Adrenal gland (tissue), 12 donors: ENCODE measurements around the gene SLC7A14. TPM values are rescaled to one million over a fixed set of nuclear protein-coding genes. Genes with fewer than 3 reads are reported as not detected.

ENCODE experiments used
- DNase-seq, 7 donors: peaks; one replicate each; pipeline ENCODE4 v3.0.0-alpha.2; 2019 to 2020
- H3K27ac ChIP-seq, 5 donors: fragments of 200-600 bp; sonication (generic) in 4 of 5; 1 replicate in 3 of 5; 2 replicates in 2 of 5; pipeline versions ENCODE4 v1.5.1 to v1.8.0; 2016 to 2020; ENCODE audit warnings: mild to moderate bottlenecking in 1 of 5
- H3K27me3 ChIP-seq: fragments of 200-600 bp; 2 replicates; pipeline ENCODE4 v1.8.0; 2021
- H3K36me3 ChIP-seq, 2 donors: fragments of 200-600 bp; replicated peaks in 1 of 2; 1 replicate in 1 of 2; 2 replicates in 1 of 2; pipeline versions ENCODE4 v1.5.1 to v1.8.0; 2018 to 2022
- H3K4me1 ChIP-seq, 2 donors: fragments of 200-600 bp; replicated peaks in 1 of 2; 1 replicate in 1 of 2; 2 replicates in 1 of 2; pipeline versions ENCODE4 v1.5.1 to v1.8.0; 2018 to 2021
- H3K4me3 ChIP-seq, 4 donors: fragments of 200-600 bp; sonication (generic) in 3 of 4; one replicate each; pipeline ENCODE4 v1.5.1; 2016 to 2018
- H3K9me3 ChIP-seq, 3 donors: fragments of 200-600 bp; sonication (generic) in 1 of 3; replicated peaks in 1 of 3; 1 replicate in 2 of 3; 2 replicates in 1 of 3; pipeline versions ENCODE4 v1.5.1 to v1.8.0; 2016 to 2021
- POLR2A ChIP-seq, 2 donors: fragments of 450-650 bp; IDR thresholded peaks; one replicate each; pipeline ENCODE4 v1.6.1; 2017; ENCODE audit warnings: antibody characterized with exemption in 2 of 2, mild to moderate bottlenecking in 2 of 2, moderate library complexity in 1 of 2
- WGBS, 4 donors: extraction: QIAGEN DNeasy Blood & Tissue Kit in 2 of 4; methylation state at CpG; one replicate each; pipeline versions ENCODE4 v1.1.5 to v1.1.7; 2013 to 2017; 5-methylcytosine and 5-hydroxymethylcytosine counted together
- intact Hi-C, 2 donors: fragments of 100-400 bp; cut with DNase I; formaldehyde crosslinking; loops; one replicate each; pipeline versions ENCODE4 v1.14.1 to v1.15.0; 2022 to 2023
- polyA plus RNA-seq, 3 donors: library from polyadenylated mRNA; stranded (reverse); fragments of 200-250 nt in 2 of 3; fragments of 350-450 nt in 1 of 3; fragmentation: Illumina TruSeq in 1 of 3; extraction: RNeasy Lipid Tissue Mini Kit (QIAGEN cat#74804) in 1 of 3; gene quantifications; one replicate each; pipeline ENCODE4 v1.2.3, GENCODE V29; 2013 to 2014
- total RNA-seq, 9 donors: library from RNA; depleted of rRNA in 4 of 9; stranded (reverse); fragments of >200 nt in 4 of 9; fragments of 120-200 nt in 1 of 9; fragmentation: NEBNext Ultra II Directional in 1 of 9; extraction: Animal tissue kit (Norgen Biotek cat#: 25700) in 1 of 9; gene quantifications; one replicate each; pipeline versions ENCODE4 v1.1.0 to v1.2.4, GENCODE V29; 2013 to 2023
- TF ChIP-seq, protein P1 (sequence below), 6 experiments: fragments of 450-650 bp in 4 of 6; fragments of 200-600 bp in 2 of 6; sonication (generic) in 1 of 6; IDR thresholded peaks; 1 replicate in 5 of 6; 2 replicates in 1 of 6; pipeline versions ENCODE4 v1.5.1 to v1.8.0; 2016 to 2021; ENCODE audit warnings: antibody characterized with exemption in 6 of 6, mild to moderate bottlenecking in 2 of 6, moderate library complexity in 1 of 6
- donor health status: healthy with polysubstance abuse.
- donor health status: Bipolar disorder and iron deficiency.
- donor health status: DM: yes; HTN: yes; CAD: no.
- donor health status: DM: no; HTN: no; CAD: no.
- donor health status: DM: no; HTN: no; CAD: no.
- donor health status: DM: yes; HTN: yes; CAD: no.

Gene SLC7A14
- total and polyA plus RNA-seq, 12 donors, result 0.03 to 3.8 (median 0.48) TPM; not detected in 1

DNA sequence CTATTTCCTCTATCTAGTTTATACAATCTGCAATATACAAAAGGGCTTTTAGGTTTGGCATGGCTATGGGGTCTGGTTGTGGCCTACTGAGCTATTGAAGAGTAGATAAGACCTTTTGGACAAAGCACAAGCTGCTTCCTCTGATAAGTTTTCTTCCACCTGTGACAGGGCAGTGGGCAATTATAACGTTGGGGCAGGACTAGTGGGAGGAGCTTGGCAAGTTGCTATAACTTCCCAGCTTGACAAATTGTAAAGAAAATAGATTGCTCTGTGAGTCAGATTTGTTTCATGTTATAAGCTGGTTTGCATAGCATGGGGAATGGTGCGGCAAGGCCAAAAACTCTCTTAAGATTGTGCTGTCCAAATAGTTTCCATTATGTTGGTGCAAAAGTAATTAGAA is 64.9 kb downstream of the SLC7A14 start:
- H3K4me3 ChIP-seq, result no peak overlapping the region
- H3K9me3 ChIP-seq, result no peaks in the 10 kb centered on the region
- no peak overlapping the region for H3K27ac ChIP-seq
- no peak for DNase-seq
- TF ChIP-seq, protein P1, sequence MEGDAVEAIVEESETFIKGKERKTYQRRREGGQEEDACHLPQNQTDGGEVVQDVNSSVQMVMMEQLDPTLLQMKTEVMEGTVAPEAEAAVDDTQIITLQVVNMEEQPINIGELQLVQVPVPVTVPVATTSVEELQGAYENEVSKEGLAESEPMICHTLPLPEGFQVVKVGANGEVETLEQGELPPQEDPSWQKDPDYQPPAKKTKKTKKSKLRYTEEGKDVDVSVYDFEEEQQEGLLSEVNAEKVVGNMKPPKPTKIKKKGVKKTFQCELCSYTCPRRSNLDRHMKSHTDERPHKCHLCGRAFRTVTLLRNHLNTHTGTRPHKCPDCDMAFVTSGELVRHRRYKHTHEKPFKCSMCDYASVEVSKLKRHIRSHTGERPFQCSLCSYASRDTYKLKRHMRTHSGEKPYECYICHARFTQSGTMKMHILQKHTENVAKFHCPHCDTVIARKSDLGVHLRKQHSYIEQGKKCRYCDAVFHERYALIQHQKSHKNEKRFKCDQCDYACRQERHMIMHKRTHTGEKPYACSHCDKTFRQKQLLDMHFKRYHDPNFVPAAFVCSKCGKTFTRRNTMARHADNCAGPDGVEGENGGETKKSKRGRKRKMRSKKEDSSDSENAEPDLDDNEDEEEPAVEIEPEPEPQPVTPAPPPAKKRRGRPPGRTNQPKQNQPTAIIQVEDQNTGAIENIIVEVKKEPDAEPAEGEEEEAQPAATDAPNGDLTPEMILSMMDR (IDR thresholded peaks at IDR 0.05), result no peak
- TF ChIP-seq POLR2A (IDR thresholded peaks at IDR 0.05), result no peak
- no peaks in the 10 kb centered on the region for H3K4me1 ChIP-seq
- intact Hi-C loops, result no loop called here
- 54 to 66% (median 60%) methylated on average over 2 of the region's 2 CpGs for WGBS, 4 donors
- no peaks in the 10 kb centered on the region for H3K27me3 ChIP-seq
- H3K36me3 ChIP-seq, result no peaks in the 10 kb centered on the region

DNA sequence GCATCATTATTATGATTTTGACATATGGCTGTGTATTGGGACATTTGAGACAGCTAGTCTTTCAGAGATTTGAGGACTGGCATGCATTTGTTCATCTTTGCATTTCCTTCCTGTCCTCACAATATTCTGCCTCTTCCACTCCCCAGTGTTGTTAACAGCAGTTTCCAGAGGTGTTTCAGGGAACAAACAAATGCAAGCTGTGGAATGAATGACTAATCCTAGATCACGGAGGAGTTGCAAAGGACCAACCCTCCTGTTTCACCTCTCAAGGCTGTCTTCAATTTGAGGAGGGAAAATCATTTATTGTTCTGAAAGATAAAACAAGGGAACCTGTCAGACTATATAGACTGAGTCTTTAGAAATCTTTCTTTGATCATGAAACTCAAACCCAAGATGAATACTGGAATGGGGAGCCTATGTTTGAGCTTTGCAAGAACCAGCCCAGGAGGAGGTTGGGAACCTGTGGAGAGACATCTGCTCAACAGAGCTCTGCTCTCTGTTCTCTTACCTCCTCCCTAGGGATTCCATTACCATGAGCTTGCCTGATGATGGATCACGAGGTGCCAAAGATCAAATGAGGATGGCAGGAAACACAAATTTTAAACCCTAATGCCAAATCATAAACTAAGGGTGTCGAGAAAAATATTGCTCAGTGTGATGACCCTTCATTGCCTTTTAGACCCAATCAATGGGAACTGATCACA is 68.5 kb downstream of the SLC7A14 start:
- TF ChIP-seq, protein P1 (IDR thresholded peaks at IDR 0.05), result no peak
- TF ChIP-seq POLR2A (IDR thresholded peaks at IDR 0.05), result no peak
- H3K27me3 ChIP-seq, result no peaks in the 10 kb centered on the region
- H3K4me3 ChIP-seq, result no peak overlapping the region
- DNase-seq, result no peak
- no peaks in the 10 kb centered on the region for H3K9me3 ChIP-seq
- no peaks in the 10 kb centered on the region for H3K4me1 ChIP-seq
- WGBS, 4 donors, result 60 to 86% (median 75%) methylated on average over 3 of the region's 3 CpGs
- H3K36me3 ChIP-seq, result no peaks in the 10 kb centered on the region
- intact Hi-C loops, result loop anchor here in 1 of 2 donors (10.0 kb wide), 1 partner anchor 167 kb away; no protein-coding TSS in a partner anchor
- H3K27ac ChIP-seq, result no peak overlapping the region

DNA sequence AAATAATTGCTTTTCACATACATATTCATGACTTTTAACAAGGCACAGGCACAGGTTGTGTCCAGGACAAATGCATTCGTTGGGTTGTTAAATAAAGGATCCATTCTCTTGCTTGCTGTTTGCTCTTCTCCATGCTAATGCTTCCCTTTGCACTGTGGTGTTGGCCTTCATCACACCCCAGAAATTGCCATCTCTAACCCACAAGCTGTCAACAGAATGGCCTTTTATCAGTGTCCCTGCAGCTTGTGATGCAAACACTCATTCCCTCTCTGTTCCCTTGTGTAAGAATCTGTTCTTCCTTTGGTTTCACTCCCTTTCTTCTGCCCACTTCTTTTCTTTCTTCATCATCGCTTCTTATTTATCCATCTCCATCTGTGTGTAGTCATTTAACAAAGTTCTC is 72.2 kb downstream of the SLC7A14 start:
- Histone ChIP-seq H3K4me3 (no peak overlapping the region), H3K9me3 (no peaks in the 10 kb centered on the region), H3K4me1 (no peaks in the 10 kb centered on the region), H3K27ac (no peak overlapping the region), H3K36me3 (no peaks in the 10 kb centered on the region), H3K27me3 (no peaks in the 10 kb centered on the region)
- DNase-seq, result no peak
- TF ChIP-seq, protein P1 (IDR thresholded peaks at IDR 0.05), result no peak
- no peak for TF ChIP-seq POLR2A (IDR thresholded peaks at IDR 0.05)
- WGBS, 4 donors, result 81 to 84% (median 83%) methylated on average over 2 of the region's 2 CpGs
- intact Hi-C loops, result loop anchor here in 1 of 2 donors (10.0 kb wide), 1 partner anchor 171 kb away; no protein-coding TSS in a partner anchor

DNA sequence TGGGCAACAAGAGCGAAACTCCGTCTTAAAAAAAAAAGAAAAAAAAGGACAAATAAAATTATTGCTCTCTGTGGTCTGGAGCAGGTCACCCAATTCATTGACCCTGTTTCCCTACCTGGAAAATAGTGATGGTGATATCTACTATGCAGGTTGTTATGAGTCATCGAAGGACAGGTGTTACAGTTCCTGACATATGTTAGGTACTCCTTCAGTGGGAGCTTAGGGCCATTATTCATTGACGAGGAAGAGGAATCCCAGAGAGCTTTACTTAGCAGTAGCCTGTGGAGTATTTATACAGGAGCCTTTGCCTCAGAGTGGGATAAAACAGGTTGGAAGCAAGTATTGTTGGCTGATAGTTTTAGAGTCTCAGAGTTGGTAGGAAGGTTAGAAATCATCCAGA is 74.5 kb downstream of the SLC7A14 start:
- Histone ChIP-seq H3K4me1 (peaks cover 0 to 7% of the 10 kb centered on the region in 2 donors), H3K4me3 (no peak overlapping the region), H3K36me3 (no peaks in the 10 kb centered on the region), H3K9me3 (no peaks in the 10 kb centered on the region), H3K27ac (no peak overlapping the region), H3K27me3 (no peaks in the 10 kb centered on the region)
- WGBS, 4 donors, result 76 to 87% (median 85%) methylated on average over 4 of the region's 4 CpGs
- TF ChIP-seq, protein P1 (IDR thresholded peaks at IDR 0.05), result no peak
- TF ChIP-seq POLR2A (IDR thresholded peaks at IDR 0.05), result no peak
- no peak for DNase-seq
- intact Hi-C loops, result loop anchor here in 1 of 2 donors (10.0 kb wide), 1 partner anchor 173 kb away; no protein-coding TSS in a partner anchor
